ENCODE results near the gene ACO1.

- no peak for TF ChIP-seq CTCF (IDR thresholded peaks at IDR 0.05)
- no peak for TF ChIP-seq POLR2A (IDR thresholded peaks at IDR 0.05)
Measured at GRCh38 chr9:32385152-32385884, 875 bp downstream of the ACO1 start.
